Glutamatergic neuron (in vitro differentiated cells): ENCODE results near the gene KATNBL1. TPM values are rescaled to one million over a fixed set of nuclear protein-coding genes. Genes with fewer than 3 reads are reported as not detected.
"Not testable (repeated sequence)": the region's sequence is repeated elsewhere in the genome, so short reads cannot be mapped to it uniquely, and the experiment has no call there.

ENCODE experiments used
- DNase-seq: peaks from one replicate; pipeline ENCODE4 v3.0.0; 2022
- H3K27ac Mint-ChIP-seq: one replicate; pipeline ENCODE4 v1.8.0; 2020; ENCODE audit warnings: mild to moderate bottlenecking, mixed read lengths, inconsistent platforms; ENCODE audit not compliant: unreplicated experiment
- H3K27me3 Mint-ChIP-seq: one replicate; pipeline ENCODE4 v1.8.0; 2020; ENCODE audit warnings: mild to moderate bottlenecking, moderate library complexity, mixed read lengths, inconsistent platforms; ENCODE audit not compliant: unreplicated experiment
- H3K36me3 Mint-ChIP-seq: one replicate; pipeline ENCODE4 v1.8.0; 2020; ENCODE audit warnings: mild to moderate bottlenecking, mixed read lengths, inconsistent platforms; ENCODE audit not compliant: unreplicated experiment
- H3K4me1 Mint-ChIP-seq: one replicate; pipeline ENCODE4 v1.8.0; 2020; ENCODE audit warnings: mild to moderate bottlenecking, low read depth, mixed read lengths, inconsistent platforms; ENCODE audit not compliant: unreplicated experiment
- H3K4me3 Mint-ChIP-seq: one replicate; pipeline ENCODE4 v1.8.0; 2020; ENCODE audit warnings: mild to moderate bottlenecking, mixed read lengths, inconsistent platforms; ENCODE audit not compliant: unreplicated experiment
- H3K9me3 Mint-ChIP-seq: one replicate; pipeline ENCODE4 v1.8.0; 2020; ENCODE audit warnings: mild to moderate bottlenecking, moderate library complexity, mixed read lengths, inconsistent platforms; ENCODE audit not compliant: unreplicated experiment
- total RNA-seq: library from RNA; stranded (reverse); fragmentation: NEBNext Ultra II Directional; extraction: Animal tissue kit (Norgen Biotek cat#: 25700); gene quantifications from one replicate; pipeline ENCODE4 v1.2.1, GENCODE V29; 2021; ENCODE audit not compliant: unreplicated experiment
- TF ChIP-seq, protein P1 (sequence below): fragments of 200-600 bp; sonication (generic); IDR thresholded peaks from one replicate; pipeline ENCODE4 v1.5.0; 2021; ENCODE audit not compliant: partially characterized antibody, unreplicated experiment

KATNBL1 gene
- total RNA-seq, 1 donor from 2014 or later, result 64.7 TPM

- no peaks in the 10 kb centered on the region for H3K9me3 Mint-ChIP-seq
- DNase-seq, result no peak
- peaks cover 1% of the 10 kb centered on the region for H3K27me3 Mint-ChIP-seq
- H3K4me3 Mint-ChIP-seq, result no peak overlapping the region
- H3K27ac Mint-ChIP-seq, result no peak overlapping the region
- TF ChIP-seq, protein P1, sequence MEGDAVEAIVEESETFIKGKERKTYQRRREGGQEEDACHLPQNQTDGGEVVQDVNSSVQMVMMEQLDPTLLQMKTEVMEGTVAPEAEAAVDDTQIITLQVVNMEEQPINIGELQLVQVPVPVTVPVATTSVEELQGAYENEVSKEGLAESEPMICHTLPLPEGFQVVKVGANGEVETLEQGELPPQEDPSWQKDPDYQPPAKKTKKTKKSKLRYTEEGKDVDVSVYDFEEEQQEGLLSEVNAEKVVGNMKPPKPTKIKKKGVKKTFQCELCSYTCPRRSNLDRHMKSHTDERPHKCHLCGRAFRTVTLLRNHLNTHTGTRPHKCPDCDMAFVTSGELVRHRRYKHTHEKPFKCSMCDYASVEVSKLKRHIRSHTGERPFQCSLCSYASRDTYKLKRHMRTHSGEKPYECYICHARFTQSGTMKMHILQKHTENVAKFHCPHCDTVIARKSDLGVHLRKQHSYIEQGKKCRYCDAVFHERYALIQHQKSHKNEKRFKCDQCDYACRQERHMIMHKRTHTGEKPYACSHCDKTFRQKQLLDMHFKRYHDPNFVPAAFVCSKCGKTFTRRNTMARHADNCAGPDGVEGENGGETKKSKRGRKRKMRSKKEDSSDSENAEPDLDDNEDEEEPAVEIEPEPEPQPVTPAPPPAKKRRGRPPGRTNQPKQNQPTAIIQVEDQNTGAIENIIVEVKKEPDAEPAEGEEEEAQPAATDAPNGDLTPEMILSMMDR, result no peak
- H3K4me1 Mint-ChIP-seq, result no peaks in the 10 kb centered on the region
- peaks cover 11% of the 10 kb centered on the region for H3K36me3 Mint-ChIP-seq
These were observed 6.6 kb downstream of the KATNBL1 start for GRCh38 chr15:34203305-34203704.

- not testable (repeated sequence) for H3K27me3 Mint-ChIP-seq, H3K4me3 Mint-ChIP-seq
These were observed 16.6 kb downstream of the KATNBL1 start for GRCh38 chr15:34193272-34193671.

DNA sequence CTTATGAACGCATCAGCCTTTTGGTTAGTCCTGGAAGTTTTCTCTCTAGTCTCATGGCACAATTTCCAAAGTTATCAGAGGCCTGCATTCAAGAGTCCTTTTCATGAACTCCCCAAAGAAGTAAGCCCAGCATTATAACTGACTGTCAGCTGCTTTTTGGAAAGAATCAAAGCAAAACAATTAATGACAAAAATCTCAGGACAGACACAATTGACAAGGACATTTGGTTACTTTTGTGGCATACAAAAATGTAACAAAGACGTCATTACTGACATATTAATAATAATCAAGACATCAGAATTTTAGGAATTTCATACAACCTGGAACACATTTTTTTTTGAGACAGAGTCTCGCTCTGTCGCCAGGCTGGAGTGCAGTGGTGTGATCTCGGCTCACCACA lies 21.2 kb downstream of the KATNBL1 start:
- no peak for DNase-seq
- Mint-ChIP-seq H3K4me3 (no peak overlapping the region), H3K36me3 (peaks cover 13% of the 10 kb centered on the region), H3K27ac (no peak overlapping the region), H3K9me3 (peaks cover 3% of the 10 kb centered on the region), H3K4me1 (no peaks in the 10 kb centered on the region), H3K27me3 (peaks cover 2% of the 10 kb centered on the region)
- TF ChIP-seq, protein P1, result no peak

More at GRCh38 chr15:34193272-34193671, 16.6 kb downstream of the KATNBL1 start:
- H3K27ac Mint-ChIP-seq, H3K4me1 Mint-ChIP-seq, H3K36me3 Mint-ChIP-seq, H3K9me3 Mint-ChIP-seq, DNase-seq: not testable (repeated sequence)

GRCh38 chr15:34185666-34186065 lies 24.2 kb downstream of the KATNBL1 start:
- TF ChIP-seq, protein P1, result no peak
- DNase-seq, result no peak
- Mint-ChIP-seq H3K27ac (no peak overlapping the region), H3K4me3 (no peak overlapping the region), H3K9me3 (peaks cover 3% of the 10 kb centered on the region), H3K4me1 (no peaks in the 10 kb centered on the region), H3K27me3 (peaks cover 2% of the 10 kb centered on the region), H3K36me3 (peaks cover 13% of the 10 kb centered on the region)

GRCh38 chr15:34182942-34183341 lies 27.0 kb downstream of the KATNBL1 start:
- Mint-ChIP-seq H3K36me3 (peaks cover 13% of the 10 kb centered on the region), H3K27me3 (peaks cover 2% of the 10 kb centered on the region), H3K4me1 (no peaks in the 10 kb centered on the region), H3K27ac (no peak overlapping the region), H3K9me3 (peaks cover 3% of the 10 kb centered on the region), H3K4me3 (no peak overlapping the region)
- no peak for DNase-seq
- TF ChIP-seq, protein P1, result no peak
